Stimulated activated CD4-positive, alpha-beta T cell treated with anti-CD3 and anti-CD28 coated beads, Interleukin-1b, Interleukin-23, amount 100 ng/mL, for 4 hours (primary cell): Measurements from ENCODE around the gene OR2S2.

ENCODE experiments used
- DNase-seq, 2 donors: peaks; one replicate each; pipeline ENCODE4 v3.0.0-alpha.2; 2020; ENCODE audit warnings: low read depth in 2 of 2

Gene OR2S2

DNA sequence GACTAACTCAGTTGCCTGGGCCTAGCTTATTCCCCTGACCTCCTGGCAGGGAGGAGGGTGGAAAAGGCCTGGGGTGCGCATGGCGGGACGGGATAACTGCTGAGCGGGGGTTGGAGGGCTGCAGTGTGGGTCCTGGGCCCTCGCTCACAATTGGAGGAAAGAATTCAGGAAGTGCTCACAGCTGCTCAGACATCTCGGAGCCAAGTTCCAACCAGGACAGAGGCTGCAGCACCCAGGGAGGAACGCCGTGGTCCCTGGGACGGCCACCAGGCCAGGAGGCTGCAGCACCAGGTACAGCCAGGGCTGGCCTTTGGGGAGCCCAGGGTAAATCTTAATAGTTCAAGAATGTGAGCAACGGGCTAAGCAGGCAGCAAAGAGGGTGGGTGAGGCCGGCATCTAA is 48.7 kb downstream of the OR2S2 start, which contains the start of gene SPAAR:
TSS of gene SPAAR (plus strand) at position 217 of the 400 bp plus-strand sequence. CDS start 974 bp downstream, outside the sequence.
- no peak for DNase-seq

DNA sequence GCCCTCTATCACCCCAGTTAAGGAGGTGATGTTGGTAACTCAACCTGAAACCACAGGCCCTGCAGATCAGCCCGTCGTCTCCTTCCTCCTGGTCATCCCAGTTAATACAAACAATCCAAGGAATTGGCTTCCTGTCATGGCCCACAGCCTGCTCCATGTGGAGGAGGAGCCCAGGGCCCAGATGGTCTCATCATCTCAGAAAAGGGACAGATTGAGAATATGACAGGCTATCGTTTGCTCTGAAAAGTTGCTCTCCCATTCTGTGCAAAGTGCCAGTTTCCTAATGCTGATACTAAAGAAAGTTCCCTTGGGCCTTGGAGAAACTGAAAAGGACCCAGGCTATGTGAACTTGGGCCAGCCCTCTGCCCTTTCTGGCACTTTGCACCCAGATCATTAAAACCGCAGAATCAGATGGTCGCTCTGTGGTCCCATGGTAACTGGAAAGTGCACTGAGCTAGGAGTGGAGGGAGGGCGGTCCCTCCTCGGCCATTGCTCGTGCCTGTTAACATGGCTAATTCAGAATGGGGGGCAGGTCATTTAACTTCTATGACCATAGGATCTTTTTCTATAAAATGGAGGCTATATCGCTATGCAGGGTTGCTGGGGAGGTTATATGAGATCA is 49.3 kb downstream of the OR2S2 start:
- no peak for DNase-seq

DNA sequence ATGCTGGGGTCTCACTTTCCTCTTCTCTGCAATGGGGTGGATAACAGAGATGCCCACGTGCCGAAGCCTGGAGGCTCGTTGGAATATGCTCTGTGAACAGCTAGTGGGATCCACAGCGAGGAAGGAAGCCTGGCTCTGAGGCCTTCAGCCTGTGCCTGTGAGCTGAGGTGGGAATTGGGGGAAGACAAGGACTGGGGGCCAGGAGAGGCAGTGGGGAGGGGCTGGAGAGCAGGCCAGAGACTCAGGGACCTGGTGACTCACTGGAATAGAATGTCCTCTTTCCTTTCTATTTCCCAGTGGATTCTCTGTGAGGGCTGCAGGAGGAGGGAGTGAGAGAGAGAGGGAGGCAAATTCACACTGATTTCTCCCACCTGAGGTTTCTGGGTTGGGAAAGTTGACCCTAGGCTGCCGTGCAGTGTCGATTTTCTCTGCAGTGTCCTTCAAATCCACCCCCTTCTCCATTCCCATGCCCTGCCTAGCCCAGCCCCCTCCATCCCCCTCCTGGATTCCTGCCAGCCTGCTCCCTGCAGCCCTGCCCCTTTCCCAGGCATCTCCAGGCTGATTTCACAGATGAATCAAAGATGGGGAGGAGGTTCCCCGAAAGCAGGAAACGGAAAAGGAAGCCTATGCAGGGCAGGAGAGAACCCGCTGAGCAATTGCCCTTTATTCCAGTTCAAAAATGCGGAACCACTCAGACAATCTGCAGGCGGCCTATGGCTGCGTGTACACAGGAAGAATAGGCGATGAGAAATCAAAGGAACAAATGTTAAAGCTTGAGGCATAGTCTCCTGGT is 50.0 kb downstream of the OR2S2 start:
- no peak for DNase-seq
